ENCODE results near the gene RNASE9. TPM values are rescaled to one million over a fixed set of nuclear protein-coding genes. Genes with fewer than 3 reads are reported as not detected.

RNASE9 gene
- total RNA-seq = not detected in 2 replicates

GRCh38 chr14:20560961-20561360 is at the start of gene RNASE9:
Gene RNASE9, minus strand, starts transcription at chr14:20561047.

GRCh38 chr14:20591235-20591634 is 30.4 kb upstream of the RNASE9 start, which contains the start of gene RNASE12:
Gene RNASE12, minus strand, starts transcription at chr14:20591376. Its CDS starts 653 bp downstream, at chr14:20590723.

GRCh38 chr14:20587489-20588154 is 26.8 kb upstream of the RNASE9 start, which contains the start of gene RNASE11:
Gene RNASE11, minus strand, starts transcription at chr14:20588001.

Other genes starting within 250 kb of the RNASE9 start
- gene CCNB1IP1, start 227.8 kb downstream of the RNASE9 start, total RNA-seq = 35.2 and 41.4 TPM in 2 replicates
- gene PARP2, start 217.4 kb downstream of the RNASE9 start, total RNA-seq = 21.3 and 22.3 TPM in 2 replicates
- gene TEP1, start 147.5 kb downstream of the RNASE9 start, total RNA-seq = 26.5 and 34.8 TPM in 2 replicates
- gene KLHL33, start 124.9 kb downstream of the RNASE9 start, total RNA-seq = not detected in 2 replicates
- 39.1 and 46.2 TPM in 2 replicates for gene OSGEP, start 106.2 kb downstream of the RNASE9 start, total RNA-seq
- 83.8 and 85.9 TPM in 2 replicates for gene APEX1, start 105.8 kb downstream of the RNASE9 start, total RNA-seq
- gene PIP4P1, start 99.6 kb downstream of the RNASE9 start, total RNA-seq = 17.2 and 18.4 TPM in 2 replicates
- 298 and 424 TPM in 2 replicates for gene PNP, start 91.6 kb downstream of the RNASE9 start, total RNA-seq
- not detected in 2 replicates for gene RNASE10, start 55.5 kb downstream of the RNASE9 start, total RNA-seq
- not detected in 2 replicates for gene RNASE11, start 27.0 kb upstream of the RNASE9 start, total RNA-seq
- not detected in 2 replicates for gene RNASE12, start 30.3 kb upstream of the RNASE9 start, total RNA-seq
- not detected in 2 replicates for gene OR6S1, start 80.6 kb upstream of the RNASE9 start, total RNA-seq
- 7.4 and 7.5 TPM in 2 replicates for gene RNASE4, start 123.5 kb upstream of the RNASE9 start, total RNA-seq
- gene ANG, start 127.7 kb upstream of the RNASE9 start, total RNA-seq = 4.3 and 4.7 TPM in 2 replicates
- gene EDDM3A, start 184.8 kb upstream of the RNASE9 start, total RNA-seq = not detected in 2 replicates
- gene EDDM3B, start 207.4 kb upstream of the RNASE9 start, total RNA-seq = not detected in 2 replicates
- gene RNASE6, start 220.2 kb upstream of the RNASE9 start, total RNA-seq = 0.13 TPM in 1 of 2 replicates, not detected in the other
- gene RNASE1, start 241.8 kb upstream of the RNASE9 start, total RNA-seq = 38.3 and 105 TPM in 2 replicates